MM.1S (cell line): ENCODE measurements around the gene ADGRE1.

Experiments
- DNase-seq: peaks from one replicate; pipeline ENCODE4 v3.0.0-alpha.2; 2015
- H2AFZ ChIP-seq: fragments of 300-600 bp; sonication (generic); 2 replicates; pipeline ENCODE4 v1.6.0; 2016; ENCODE audit warnings: antibody characterized with exemption, low read length
- H3F3A ChIP-seq: fragments of 300-600 bp; sonication (generic); 2 replicates; pipeline ENCODE4 v1.6.1; 2016; ENCODE audit warnings: mild to moderate bottlenecking, antibody characterized with exemption, low read length, moderate library complexity, mixed read lengths; ENCODE audit not compliant: insufficient read depth
- H3K27ac ChIP-seq: fragments of 300-600 bp; sonication (generic); 2 replicates; pipeline ENCODE4 v1.5.1; 2016; ENCODE audit warnings: mild to moderate bottlenecking, low read length
- H3K27me3 ChIP-seq: fragments of 300-600 bp; sonication (generic); replicated peaks from 2 replicates; pipeline ENCODE4 v1.6.0; 2016; ENCODE audit warnings: low read length; ENCODE audit not compliant: insufficient read depth
- H3K36me3 ChIP-seq: fragments of 300-600 bp; sonication (generic); replicated peaks from 2 replicates; pipeline ENCODE4 v1.6.1; 2016; ENCODE audit warnings: mild to moderate bottlenecking, low read length, mixed read lengths; ENCODE audit not compliant: insufficient read depth
- H3K4me1 ChIP-seq: fragments of 300-600 bp; sonication (generic); 2 replicates; pipeline ENCODE4 v1.6.1; 2016; ENCODE audit warnings: low read length, mixed read lengths
- H3K4me2 ChIP-seq: fragments of 300-600 bp; sonication (generic); 2 replicates; pipeline ENCODE4 v1.6.0; 2016; ENCODE audit warnings: low read depth, low read length
- H3K4me3 ChIP-seq: fragments of 300-600 bp; sonication (generic); 2 replicates; pipeline ENCODE4 v1.5.1; 2016; ENCODE audit warnings: low read length, mixed read lengths
- H3K79me2 ChIP-seq: fragments of 300-600 bp; sonication (generic); 2 replicates; pipeline ENCODE4 v1.6.1; 2016; ENCODE audit warnings: mixed run types, low read length, mixed read lengths
- H3K9ac ChIP-seq: fragments of 300-600 bp; sonication (generic); 2 replicates; pipeline ENCODE4 v1.6.1; 2016; ENCODE audit warnings: low read length, mixed read lengths
- H3K9me2 ChIP-seq: fragments of 300-600 bp; sonication (generic); replicated peaks from 2 replicates; pipeline ENCODE4 v1.6.1; 2016; ENCODE audit warnings: mild to moderate bottlenecking, low read length, mixed read lengths; ENCODE audit not compliant: insufficient read depth
- H3K9me3 ChIP-seq: fragments of 300-600 bp; sonication (generic); replicated peaks from 2 replicates; pipeline ENCODE4 v1.6.1; 2016; ENCODE audit warnings: mild to moderate bottlenecking, low read length, mixed read lengths; ENCODE audit not compliant: insufficient read depth
- H4K20me1 ChIP-seq: fragments of 300-600 bp; sonication (generic); 2 replicates; pipeline ENCODE4 v1.6.1; 2016; ENCODE audit warnings: mild to moderate bottlenecking, low read length, moderate library complexity, mixed read lengths; ENCODE audit not compliant: insufficient read depth
- EZH2 ChIP-seq: fragments of 300-600 bp; sonication (generic); optimal IDR thresholded peaks from 2 replicates; pipeline ENCODE3; 2017; ENCODE audit warnings: low read depth, mild to moderate bottlenecking, antibody characterized with exemption, low read length, mixed read lengths
- EZH2phosphoT487 ChIP-seq: fragments of 300-600 bp; sonication (generic); IDR thresholded peaks from 2 replicates; pipeline ENCODE4 v1.6.1; 2018; ENCODE audit warnings: antibody characterized with exemption, low read length
- TF ChIP-seq, protein P1 (sequence below): fragments of 300-600 bp; sonication (generic); IDR thresholded peaks from 2 replicates; pipeline ENCODE4 v1.5.1; 2016; ENCODE audit warnings: antibody characterized with exemption, low read length, mixed read lengths

Gene ADGRE1

DNA sequence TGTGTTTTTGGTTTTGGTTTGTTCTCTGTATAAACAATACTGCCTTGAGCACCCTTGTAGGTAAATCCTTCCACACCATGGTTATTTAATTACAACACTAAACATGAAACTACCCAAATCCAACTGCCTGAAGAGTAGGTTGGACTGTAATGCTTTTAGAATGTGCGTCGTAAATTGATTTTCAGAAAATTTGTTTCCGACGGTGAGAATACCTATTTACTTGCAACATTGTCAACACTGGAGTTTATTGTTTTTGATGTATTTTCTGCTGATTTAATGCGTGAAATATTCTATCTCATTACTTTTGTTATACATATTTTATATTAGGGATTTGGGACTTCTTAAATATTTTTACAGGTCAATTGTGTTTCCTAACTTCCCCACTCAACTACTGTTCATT lies 48.2 kb downstream of the ADGRE1 start:
- Histone ChIP-seq H3K4me2 (no peak overlapping the region), H3K4me1 (no peaks in the 10 kb centered on the region), H4K20me1 (no peaks in the 10 kb centered on the region), H3F3A (no peaks in the 10 kb centered on the region), H2AFZ (no peak overlapping the region), H3K9ac (no peak overlapping the region), H3K4me3 (no peak overlapping the region), H3K9me3 (no peaks in the 10 kb centered on the region), H3K27me3 (peaks cover 60% of the 10 kb centered on the region), H3K27ac (no peak overlapping the region), H3K36me3 (no peaks in the 10 kb centered on the region), H3K79me2 (no peaks in the 10 kb centered on the region), H3K9me2 (no peaks in the 10 kb centered on the region)
- no peak for DNase-seq
- no peak for TF ChIP-seq EZH2
- TF ChIP-seq EZH2phosphoT487, result no peak
- TF ChIP-seq, protein P1, sequence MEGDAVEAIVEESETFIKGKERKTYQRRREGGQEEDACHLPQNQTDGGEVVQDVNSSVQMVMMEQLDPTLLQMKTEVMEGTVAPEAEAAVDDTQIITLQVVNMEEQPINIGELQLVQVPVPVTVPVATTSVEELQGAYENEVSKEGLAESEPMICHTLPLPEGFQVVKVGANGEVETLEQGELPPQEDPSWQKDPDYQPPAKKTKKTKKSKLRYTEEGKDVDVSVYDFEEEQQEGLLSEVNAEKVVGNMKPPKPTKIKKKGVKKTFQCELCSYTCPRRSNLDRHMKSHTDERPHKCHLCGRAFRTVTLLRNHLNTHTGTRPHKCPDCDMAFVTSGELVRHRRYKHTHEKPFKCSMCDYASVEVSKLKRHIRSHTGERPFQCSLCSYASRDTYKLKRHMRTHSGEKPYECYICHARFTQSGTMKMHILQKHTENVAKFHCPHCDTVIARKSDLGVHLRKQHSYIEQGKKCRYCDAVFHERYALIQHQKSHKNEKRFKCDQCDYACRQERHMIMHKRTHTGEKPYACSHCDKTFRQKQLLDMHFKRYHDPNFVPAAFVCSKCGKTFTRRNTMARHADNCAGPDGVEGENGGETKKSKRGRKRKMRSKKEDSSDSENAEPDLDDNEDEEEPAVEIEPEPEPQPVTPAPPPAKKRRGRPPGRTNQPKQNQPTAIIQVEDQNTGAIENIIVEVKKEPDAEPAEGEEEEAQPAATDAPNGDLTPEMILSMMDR, result no peak

DNA sequence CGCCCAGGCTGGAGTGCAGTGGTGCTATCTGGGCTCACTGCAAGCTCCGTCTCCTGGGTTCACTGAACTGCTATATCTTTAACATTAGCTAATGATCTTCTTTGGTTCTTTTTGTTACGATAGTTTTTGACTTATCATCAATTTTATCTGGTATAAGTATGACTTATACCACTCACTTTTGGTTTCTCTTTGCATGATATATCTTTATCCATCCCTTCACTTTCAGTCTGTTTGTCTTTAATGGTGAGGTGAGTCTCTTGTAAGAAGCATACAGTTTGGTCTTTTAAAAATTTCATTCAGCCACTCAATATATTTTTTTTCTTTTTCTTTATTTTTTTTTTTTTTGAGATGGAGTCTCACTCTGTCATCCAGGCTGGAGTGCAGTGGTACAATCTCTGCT lies 58.4 kb downstream of the ADGRE1 start:
- DNase-seq, result no peak
- no peak for TF ChIP-seq EZH2
- TF ChIP-seq, protein P1, result no peak
- no peak for TF ChIP-seq EZH2phosphoT487
- no peak overlapping the region for H3K27ac ChIP-seq
- H3K9me2 ChIP-seq, result no peaks in the 10 kb centered on the region
- H3K4me3 ChIP-seq, result no peak overlapping the region
- H3K27me3 ChIP-seq, result peaks cover 85% of the 10 kb centered on the region
- H3K9ac ChIP-seq, result no peak overlapping the region
- H3F3A ChIP-seq, result no peaks in the 10 kb centered on the region
- no peak overlapping the region for H2AFZ ChIP-seq
- H3K79me2 ChIP-seq, result no peaks in the 10 kb centered on the region
- no peaks in the 10 kb centered on the region for H3K9me3 ChIP-seq
- no peaks in the 10 kb centered on the region for H3K36me3 ChIP-seq
- H4K20me1 ChIP-seq, result no peaks in the 10 kb centered on the region
- no peaks in the 10 kb centered on the region for H3K4me1 ChIP-seq
- H3K4me2 ChIP-seq, result no peak overlapping the region

DNA sequence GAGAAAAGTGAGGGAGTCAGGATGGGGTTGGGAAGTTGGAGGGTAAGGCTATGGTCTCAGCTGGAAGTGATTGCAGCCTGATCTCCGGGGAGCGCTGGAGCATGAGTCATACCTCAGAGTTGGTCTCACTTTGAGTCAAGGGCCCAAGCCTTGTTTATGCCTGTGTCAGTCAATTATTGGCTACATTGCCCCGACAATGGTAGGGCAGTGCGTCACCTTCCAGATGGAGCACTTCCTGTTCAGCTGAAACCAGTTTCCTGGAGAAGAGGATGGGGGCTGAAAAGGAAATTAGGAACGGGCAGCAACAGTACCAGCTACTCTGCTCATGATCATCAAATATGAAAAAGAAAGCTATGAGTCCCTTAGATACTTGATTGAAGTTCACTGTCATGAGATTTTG lies 60.4 kb downstream of the ADGRE1 start:
- TF ChIP-seq EZH2phosphoT487, result no peak
- no peak for TF ChIP-seq EZH2
- TF ChIP-seq, protein P1, result no peak

DNA sequence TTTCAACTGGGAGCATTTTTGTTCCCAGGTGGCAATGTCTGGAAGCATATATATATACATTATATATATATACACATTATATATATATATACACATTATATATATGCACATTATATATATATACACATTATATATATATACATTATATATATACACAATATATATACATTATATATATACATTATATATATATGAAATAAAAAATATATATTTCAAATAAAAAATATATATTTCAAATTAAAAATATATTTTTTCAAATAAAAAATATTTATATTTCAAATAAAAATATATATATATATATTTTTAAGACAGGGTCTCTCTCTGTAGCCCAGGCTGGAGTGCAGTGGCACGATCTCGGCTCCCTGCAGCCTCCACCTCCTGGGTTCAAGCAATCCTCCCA lies 61.5 kb downstream of the ADGRE1 start:
- TF ChIP-seq EZH2phosphoT487 (no peak), EZH2 (no peak)
- TF ChIP-seq, protein P1, result no peak
- H3K9ac ChIP-seq, result no peak overlapping the region
- H3K9me3 ChIP-seq, result no peaks in the 10 kb centered on the region
- H2AFZ ChIP-seq, result no peak overlapping the region
- H3K27ac ChIP-seq, result no peak overlapping the region
- H3K4me2 ChIP-seq, result no peak overlapping the region
- peaks cover 73% of the 10 kb centered on the region for H3K27me3 ChIP-seq
- no peak overlapping the region for H3K4me3 ChIP-seq
- no peaks in the 10 kb centered on the region for H3F3A ChIP-seq
- H4K20me1 ChIP-seq, result no peaks in the 10 kb centered on the region
- DNase-seq, result no peak
- no peaks in the 10 kb centered on the region for H3K79me2 ChIP-seq
- no peaks in the 10 kb centered on the region for H3K9me2 ChIP-seq
- H3K4me1 ChIP-seq, result no peaks in the 10 kb centered on the region
- no peaks in the 10 kb centered on the region for H3K36me3 ChIP-seq

More for the DNA sequence above, 60.4 kb downstream of the ADGRE1 start:
- Histone ChIP-seq H3K9me3 (no peaks in the 10 kb centered on the region), H3K36me3 (no peaks in the 10 kb centered on the region), H3K4me2 (no peak overlapping the region), H3K79me2 (no peaks in the 10 kb centered on the region), H3K27me3 (peaks cover 74% of the 10 kb centered on the region), H3F3A (no peaks in the 10 kb centered on the region), H3K9me2 (no peaks in the 10 kb centered on the region), H2AFZ (no peak overlapping the region), H4K20me1 (no peaks in the 10 kb centered on the region), H3K4me1 (no peaks in the 10 kb centered on the region), H3K4me3 (no peak overlapping the region), H3K9ac (no peak overlapping the region), H3K27ac (no peak overlapping the region)
- no peak for DNase-seq
